ENCODE results near the gene HSPA12B.

The HSPA12B gene

GRCh38 chr20:3765171-3765882 is 32.8 kb downstream of the HSPA12B start:
- DNase-seq (ENCODE audit: low read depth in 4 of 4, low spot score in 1 of 4): no peak

GRCh38 chr20:3766422-3767109 is 34.1 kb downstream of the HSPA12B start:
- no peak for DNase-seq (ENCODE audit: low read depth in 4 of 4, low spot score in 1 of 4)

- no peak for DNase-seq (ENCODE audit: low read depth in 4 of 4, low spot score in 1 of 4)
These were observed 34.6 kb downstream of the HSPA12B start for GRCh38 chr20:3767110-3767426.

GRCh38 chr20:3767427-3768341 is 35.2 kb downstream of the HSPA12B start, which contains the start of gene ADISSP:
Gene ADISSP (minus strand): TSS chr20:3767753. CDS start chr20:3760100, 7,653 bp downstream.
- peak; percentile 80 to 98 (median 92) for DNase-seq (ENCODE audit: low read depth in 4 of 4, low spot score in 1 of 4)

- peak in 3 of 4 experiments; percentile 64 to 74 (median 65) for DNase-seq (ENCODE audit: low read depth in 4 of 4, low spot score in 1 of 4)
These were observed 36.1 kb downstream of the HSPA12B start for GRCh38 chr20:3768342-3769130.

- no peak for DNase-seq (ENCODE audit: low read depth in 4 of 4, low spot score in 1 of 4)
These were observed 39.1 kb downstream of the HSPA12B start for GRCh38 chr20:3771552-3772058.

- DNase-seq (ENCODE audit: low read depth in 4 of 4, low spot score in 1 of 4): no peak
These were observed 43.1 kb downstream of the HSPA12B start for GRCh38 chr20:3775457-3776108.

GRCh38 chr20:3777381-3777715 is 44.9 kb downstream of the HSPA12B start:
- no peak for DNase-seq (ENCODE audit: low read depth in 4 of 4, low spot score in 1 of 4)

- peak in 1 of 4 experiments; percentile 34 for DNase-seq (ENCODE audit: low read depth in 4 of 4, low spot score in 1 of 4)
These were observed 45.5 kb downstream of the HSPA12B start for GRCh38 chr20:3777716-3778629.

GRCh38 chr20:3778976-3779375 is 46.5 kb downstream of the HSPA12B start:
- DNase-seq (ENCODE audit: low read depth in 4 of 4, low spot score in 1 of 4): no peak

GRCh38 chr20:3781153-3781910 is 48.8 kb downstream of the HSPA12B start, which contains the start of gene SPEF1:
Gene SPEF1 (minus strand): TSS chr20:3781448. CDS start chr20:3781287, 161 bp downstream.
- DNase-seq (ENCODE audit: low read depth in 4 of 4, low spot score in 1 of 4): no peak

GRCh38 chr20:3782597-3782996 is 50.1 kb downstream of the HSPA12B start:
- DNase-seq (ENCODE audit: low read depth in 4 of 4, low spot score in 1 of 4): no peak

GRCh38 chr20:3783068-3783489 is 50.6 kb downstream of the HSPA12B start:
- no peak for DNase-seq (ENCODE audit: low read depth in 4 of 4, low spot score in 1 of 4)

GRCh38 chr20:3783511-3784195 is 51.2 kb downstream of the HSPA12B start:
- no peak for DNase-seq (ENCODE audit: low read depth in 4 of 4, low spot score in 1 of 4)

- no peak for DNase-seq (ENCODE audit: low read depth in 4 of 4, low spot score in 1 of 4)
These were observed 51.9 kb downstream of the HSPA12B start for GRCh38 chr20:3784216-3784853.

- no peak for DNase-seq (ENCODE audit: low read depth in 4 of 4, low spot score in 1 of 4)
These were observed 52.4 kb downstream of the HSPA12B start for GRCh38 chr20:3784863-3785239.
